Astrocyte (in vitro differentiated cells and primary cell): Measurements from ENCODE around the gene KRTAP27-1. TPM values are rescaled to one million over a fixed set of nuclear protein-coding genes. Genes with fewer than 3 reads are reported as not detected.
A peak's percentile ranks its signal among the peaks of the same experiment; 100 is the strongest.

ENCODE experiments used
- DNase-seq: peaks from one replicate; pipeline ENCODE4 v3.0.0-alpha.2; 2010; ENCODE audit warnings: low read depth
- FAIRE-seq: peaks from 2 replicates; lab custom pipeline; 2011; peaks lifted over from hg19 to GRCh38; lab: Jason Lieb, UNC
- H2AFZ ChIP-seq: 2 replicates; pipeline ENCODE4 v1.6.0; 2012; ENCODE audit warnings: low read depth, low read length, inconsistent platforms
- H3K27ac ChIP-seq: 2 replicates; pipeline ENCODE4 v1.5.1; 2011; ENCODE audit warnings: low read depth, low read length, inconsistent platforms
- H3K27me3 ChIP-seq: 2 replicates; pipeline ENCODE4 v1.6.0; 2011; ENCODE audit warnings: low read length, inconsistent platforms; ENCODE audit not compliant: insufficient read depth
- H3K36me3 ChIP-seq: 2 replicates; pipeline ENCODE4 v1.5.1; 2011; ENCODE audit warnings: low read length, inconsistent platforms; ENCODE audit not compliant: insufficient read depth
- H3K4me1 ChIP-seq: 2 replicates; pipeline ENCODE4 v1.5.1; 2011; ENCODE audit warnings: low read length, inconsistent platforms; ENCODE audit not compliant: insufficient read depth
- H3K4me2 ChIP-seq: 2 replicates; pipeline ENCODE4 v1.6.0; 2012; ENCODE audit warnings: low read length, inconsistent platforms
- H3K4me3 ChIP-seq: 2 replicates; pipeline ENCODE4 v1.5.1; 2011; ENCODE audit warnings: low read depth, mild to moderate bottlenecking, low read length, inconsistent platforms; ENCODE audit not compliant: insufficient read depth
- H3K79me2 ChIP-seq: 2 replicates; pipeline ENCODE4 v1.6.0; 2012; ENCODE audit warnings: mild to moderate bottlenecking, low read length, inconsistent platforms; ENCODE audit not compliant: insufficient read depth
- H3K9ac ChIP-seq: 2 replicates; pipeline ENCODE4 v1.6.0; 2012; ENCODE audit warnings: mild to moderate bottlenecking, low read length, inconsistent platforms
- H3K9me3 ChIP-seq: 2 replicates; pipeline ENCODE4 v1.5.1; 2012; ENCODE audit warnings: low read depth, mild to moderate bottlenecking, low read length, inconsistent platforms; ENCODE audit not compliant: insufficient read depth
- H4K20me1 ChIP-seq: 2 replicates; pipeline ENCODE4 v1.6.0; 2012; ENCODE audit warnings: low read length, inconsistent platforms; ENCODE audit not compliant: insufficient read depth
- H3K27ac Mint-ChIP-seq: one replicate; pipeline ENCODE4 v1.8.0; 2021; ENCODE audit warnings: mild to moderate bottlenecking, mixed read lengths; ENCODE audit not compliant: unreplicated experiment
- H3K27me3 Mint-ChIP-seq: one replicate; pipeline ENCODE4 v1.8.0; 2021; ENCODE audit warnings: low read depth, mixed read lengths; ENCODE audit not compliant: unreplicated experiment
- H3K36me3 Mint-ChIP-seq: one replicate; pipeline ENCODE4 v1.8.0; 2021; ENCODE audit warnings: low read depth, mixed read lengths; ENCODE audit not compliant: unreplicated experiment
- H3K4me1 Mint-ChIP-seq: one replicate; pipeline ENCODE4 v1.8.0; 2021; ENCODE audit warnings: low read depth, mixed read lengths; ENCODE audit not compliant: unreplicated experiment
- H3K4me3 Mint-ChIP-seq: one replicate; pipeline ENCODE4 v1.8.0; 2021; ENCODE audit warnings: mild to moderate bottlenecking, moderate library complexity, mixed read lengths; ENCODE audit not compliant: unreplicated experiment
- H3K9me3 Mint-ChIP-seq: one replicate; pipeline ENCODE4 v1.8.0; 2021; ENCODE audit warnings: mild to moderate bottlenecking, mixed read lengths; ENCODE audit not compliant: unreplicated experiment
- EZH2 ChIP-seq: IDR thresholded peaks from 2 replicates; pipeline ENCODE4 v1.6.1; 2012; ENCODE audit warnings: mild to moderate bottlenecking, low read length, inconsistent platforms; ENCODE audit not compliant: insufficient read depth
- total RNA-seq: library from RNA; stranded (reverse); gene quantifications from 2 replicates; pipeline ENCODE4 v1.2.1, GENCODE V29; 2021
- TF ChIP-seq, protein P1 (sequence below): IDR thresholded peaks from 2 replicates; pipeline ENCODE4 v1.5.1; 2011; ENCODE audit warnings: low read depth, mild to moderate bottlenecking, inconsistent platforms, low read length, moderate library complexity; ENCODE audit not compliant: insufficient read depth

KRTAP27-1 gene
- total RNA-seq, 1 donor from 2014 or later = not detected

DNA sequence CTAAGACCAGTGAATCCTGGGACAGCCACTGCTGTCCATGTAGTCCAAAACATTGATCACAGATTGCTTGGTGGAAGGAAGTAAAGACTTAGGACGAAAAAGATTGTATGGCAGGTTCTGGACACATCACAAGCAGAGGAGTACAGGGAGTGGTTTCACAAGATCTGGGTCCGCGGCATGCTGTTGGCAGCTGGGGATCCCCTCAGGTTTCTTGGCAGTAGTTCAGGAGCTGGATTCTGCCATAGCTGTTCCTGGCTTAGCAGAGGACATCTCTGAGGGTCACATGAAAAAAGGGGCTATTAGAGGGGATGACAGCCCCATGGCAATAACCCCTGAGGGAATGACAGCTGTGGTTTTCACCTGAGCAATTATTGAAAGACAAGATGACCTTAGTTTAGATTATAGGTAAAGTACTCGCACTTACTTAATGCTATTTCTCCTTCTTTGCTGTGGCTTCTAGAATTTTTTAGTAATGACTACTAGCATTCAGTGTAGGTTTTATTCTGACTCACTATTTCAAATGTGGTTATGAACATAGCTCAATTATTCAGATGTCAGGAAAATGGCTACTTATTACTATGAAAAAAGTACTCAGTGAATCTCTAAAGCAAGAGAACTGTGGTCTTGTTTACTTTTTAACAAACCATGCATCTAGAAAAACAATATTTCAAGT lies 8.2 kb downstream of the KRTAP27-1 start:
- H3K27me3 Mint-ChIP-seq = no peaks in the 10 kb centered on the region
- H3K4me1 Mint-ChIP-seq = peaks cover 13% of the 10 kb centered on the region
- Histone ChIP-seq H3K4me2 (peak overlapping the region; percentile 26), H3K27me3 (no peaks in the 10 kb centered on the region), H3K4me3 (no peak overlapping the region), H3K79me2 (no peaks in the 10 kb centered on the region), H3K4me1 (no peaks in the 10 kb centered on the region), H2AFZ (no peak overlapping the region), H3K36me3 (no peaks in the 10 kb centered on the region), H3K9ac (no peak overlapping the region), H3K27ac (no peak overlapping the region), H4K20me1 (no peaks in the 10 kb centered on the region), H3K9me3 (no peaks in the 10 kb centered on the region)
- H3K4me3 Mint-ChIP-seq = no peak overlapping the region
- H3K36me3 Mint-ChIP-seq = no peaks in the 10 kb centered on the region
- no peak overlapping the region for H3K27ac Mint-ChIP-seq
- peaks cover 2% of the 10 kb centered on the region for H3K9me3 Mint-ChIP-seq
- TF ChIP-seq, protein P1, sequence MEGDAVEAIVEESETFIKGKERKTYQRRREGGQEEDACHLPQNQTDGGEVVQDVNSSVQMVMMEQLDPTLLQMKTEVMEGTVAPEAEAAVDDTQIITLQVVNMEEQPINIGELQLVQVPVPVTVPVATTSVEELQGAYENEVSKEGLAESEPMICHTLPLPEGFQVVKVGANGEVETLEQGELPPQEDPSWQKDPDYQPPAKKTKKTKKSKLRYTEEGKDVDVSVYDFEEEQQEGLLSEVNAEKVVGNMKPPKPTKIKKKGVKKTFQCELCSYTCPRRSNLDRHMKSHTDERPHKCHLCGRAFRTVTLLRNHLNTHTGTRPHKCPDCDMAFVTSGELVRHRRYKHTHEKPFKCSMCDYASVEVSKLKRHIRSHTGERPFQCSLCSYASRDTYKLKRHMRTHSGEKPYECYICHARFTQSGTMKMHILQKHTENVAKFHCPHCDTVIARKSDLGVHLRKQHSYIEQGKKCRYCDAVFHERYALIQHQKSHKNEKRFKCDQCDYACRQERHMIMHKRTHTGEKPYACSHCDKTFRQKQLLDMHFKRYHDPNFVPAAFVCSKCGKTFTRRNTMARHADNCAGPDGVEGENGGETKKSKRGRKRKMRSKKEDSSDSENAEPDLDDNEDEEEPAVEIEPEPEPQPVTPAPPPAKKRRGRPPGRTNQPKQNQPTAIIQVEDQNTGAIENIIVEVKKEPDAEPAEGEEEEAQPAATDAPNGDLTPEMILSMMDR = no peak
- TF ChIP-seq EZH2 = no peak
- FAIRE-seq = no peak
- DNase-seq = no peak

DNA sequence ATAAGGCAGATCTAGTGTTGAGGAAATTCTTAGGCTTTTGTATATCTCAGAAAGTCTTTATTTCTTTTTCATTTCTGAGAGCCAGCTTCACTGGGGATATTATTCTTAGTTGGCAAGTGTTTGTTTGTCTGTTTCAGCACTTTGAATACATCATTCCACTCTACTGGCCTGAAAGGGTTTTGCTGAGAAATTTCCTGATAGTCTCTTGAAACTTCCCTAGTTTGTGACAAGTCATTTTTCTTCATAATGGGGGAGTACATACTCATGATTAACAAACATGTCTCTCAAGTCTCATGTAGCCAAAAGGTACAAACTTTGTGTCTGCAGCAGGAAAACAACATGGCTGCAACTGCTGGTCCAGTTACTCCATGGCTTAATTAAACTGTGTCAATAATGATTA lies 11.1 kb downstream of the KRTAP27-1 start:
- Histone ChIP-seq H3K9me3 (no peaks in the 10 kb centered on the region), H3K27me3 (no peaks in the 10 kb centered on the region), H3K36me3 (no peaks in the 10 kb centered on the region), H3K9ac (no peak overlapping the region), H3K27ac (no peak overlapping the region), H3K79me2 (no peaks in the 10 kb centered on the region), H3K4me1 (no peaks in the 10 kb centered on the region), H3K4me3 (no peak overlapping the region), H2AFZ (no peak overlapping the region), H4K20me1 (no peaks in the 10 kb centered on the region), H3K4me2 (no peak overlapping the region)
- H3K27ac Mint-ChIP-seq = no peak overlapping the region
- peaks cover 2% of the 10 kb centered on the region for H3K9me3 Mint-ChIP-seq
- H3K36me3 Mint-ChIP-seq = no peaks in the 10 kb centered on the region
- TF ChIP-seq EZH2 = no peak
- TF ChIP-seq, protein P1 = no peak
- no peaks in the 10 kb centered on the region for H3K4me1 Mint-ChIP-seq
- DNase-seq = no peak
- H3K4me3 Mint-ChIP-seq = no peak overlapping the region
- no peaks in the 10 kb centered on the region for H3K27me3 Mint-ChIP-seq
- FAIRE-seq = no peak

DNA sequence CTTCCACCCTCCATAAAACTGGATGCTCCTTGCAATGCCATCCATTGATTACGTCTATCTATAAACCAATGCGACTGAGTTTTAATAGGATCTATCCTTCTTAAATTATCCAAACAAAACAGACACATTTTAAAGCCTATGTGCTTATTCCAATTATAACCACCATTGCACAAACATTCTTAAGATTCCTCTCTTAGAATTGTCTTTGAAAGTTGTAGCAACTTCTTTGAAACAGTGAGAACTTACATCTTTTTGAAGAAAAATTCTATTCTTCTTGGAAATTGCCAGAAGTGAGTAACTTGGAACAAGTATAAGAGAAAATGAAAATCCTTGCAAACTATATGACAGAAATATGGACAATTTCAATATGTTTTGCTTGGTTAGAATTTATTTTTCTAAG lies 17.3 kb downstream of the KRTAP27-1 start, which contains the start of gene KRTAP26-1:
Gene KRTAP26-1 (minus strand): TSS at position 101 of the 400 bp plus-strand sequence. CDS start 280 bp downstream, outside the sequence.
- FAIRE-seq (no peak), DNase-seq (no peak)
- Histone ChIP-seq H2AFZ (no peak within 1 kb of the TSS), H3K4me2 (no peak within 1 kb of the TSS), H3K36me3 (no peaks in the 10 kb centered on the region), H3K4me1 (no peaks in the 10 kb centered on the region), H3K79me2 (no peaks in the 10 kb centered on the region), H3K9me3 (no peaks in the 10 kb centered on the region), H3K27me3 (no peaks in the 10 kb centered on the region), H3K4me3 (no peak within 1 kb of the TSS), H3K9ac (no peak within 1 kb of the TSS), H4K20me1 (no peaks in the 10 kb centered on the region), H3K27ac (no peak within 1 kb of the TSS)
- no peak within 1 kb of the TSS for H3K4me3 Mint-ChIP-seq
- no peaks in the 10 kb centered on the region for H3K27me3 Mint-ChIP-seq
- no peak within 1 kb of the TSS for H3K27ac Mint-ChIP-seq
- TF ChIP-seq EZH2 = no peak
- TF ChIP-seq, protein P1 = no peak
- H3K4me1 Mint-ChIP-seq = no peaks in the 10 kb centered on the region
- H3K9me3 Mint-ChIP-seq = no peaks in the 10 kb centered on the region
- H3K36me3 Mint-ChIP-seq = no peaks in the 10 kb centered on the region
